Measurements from ENCODE around the gene ODF2L.
"Not testable (repeated sequence)": the region's sequence is repeated elsewhere in the genome, so short reads cannot be mapped to it uniquely, and the experiment has no call there.

ODF2L gene

GRCh38 chr1:86387916-86388627 lies 8.1 kb downstream of the ODF2L start:
- no peak for DNase-seq

GRCh38 chr1:86382878-86383277 lies 13.2 kb downstream of the ODF2L start:
- DNase-seq = no peak

- DNase-seq = no peak
These were observed 14.9 kb downstream of the ODF2L start for GRCh38 chr1:86381223-86381622.

- peak in 1 of 2 experiments; percentile 53 for DNase-seq
These were observed 15.8 kb downstream of the ODF2L start for GRCh38 chr1:86380257-86380861.

- DNase-seq = no peak
These were observed 17.3 kb downstream of the ODF2L start for GRCh38 chr1:86378813-86379212.

GRCh38 chr1:86377341-86377740 lies 18.8 kb downstream of the ODF2L start:
- DNase-seq = no peak

- no peak for DNase-seq
These were observed 20.4 kb downstream of the ODF2L start for GRCh38 chr1:86375688-86376087.

- no peak for DNase-seq
These were observed 25.5 kb downstream of the ODF2L start for GRCh38 chr1:86370601-86371022.

- DNase-seq = no peak
These were observed 30.2 kb downstream of the ODF2L start for GRCh38 chr1:86365896-86366295.

- DNase-seq = no peak
These were observed 33.3 kb downstream of the ODF2L start for GRCh38 chr1:86362807-86363206.

GRCh38 chr1:86357796-86358195 lies 38.3 kb downstream of the ODF2L start:
- no peak for DNase-seq

- DNase-seq = peak in 1 of 2 experiments; percentile 56
These were observed 39.9 kb downstream of the ODF2L start for GRCh38 chr1:86356247-86356646.

- no peak for DNase-seq
These were observed 44.0 kb downstream of the ODF2L start for GRCh38 chr1:86352086-86352485.

- DNase-seq = not testable (repeated sequence)
These were observed 45.9 kb downstream of the ODF2L start for GRCh38 chr1:86350230-86350629.

- no peak for DNase-seq
These were observed 49.7 kb downstream of the ODF2L start for GRCh38 chr1:86346388-86346787.

GRCh38 chr1:86345042-86345441 lies 51.1 kb downstream of the ODF2L start:
- no peak for DNase-seq

GRCh38 chr1:86339906-86340305 lies 56.2 kb downstream of the ODF2L start:
- no peak for DNase-seq

- no peak for DNase-seq
These were observed 56.9 kb downstream of the ODF2L start for GRCh38 chr1:86339014-86339812.

GRCh38 chr1:86335916-86336315 lies 60.2 kb downstream of the ODF2L start:
- DNase-seq = no peak

GRCh38 chr1:86325264-86325663 lies 70.9 kb downstream of the ODF2L start:
- no peak for DNase-seq

GRCh38 chr1:86324130-86324822 lies 71.8 kb downstream of the ODF2L start:
- DNase-seq = no peak

GRCh38 chr1:86322241-86322640 lies 73.9 kb downstream of the ODF2L start:
- no peak for DNase-seq

GRCh38 chr1:86318436-86318835 lies 77.7 kb downstream of the ODF2L start:
- DNase-seq = no peak

Measured in NCI-H524 (cell line).